Endometrial microvascular endothelial cells (primary cell): ENCODE measurements around the gene SLX9. TPM values are rescaled to one million over a fixed set of nuclear protein-coding genes. Genes with fewer than 3 reads are reported as not detected.
"Not testable (repeated sequence)": the region's sequence is repeated elsewhere in the genome, so short reads cannot be mapped to it uniquely, and the experiment has no call there.

Experiments
- in situ Hi-C: cut with HindIII; loops from 2 replicates; pipeline ENCODE4 v1.10.0; 2017; ENCODE audit warnings: low sequenced_read_pairs, low pct_unique_long_range_greater_than_20kb; ENCODE audit errors: inconsistent ontology term
- total RNA-seq: library from RNA; depleted of rRNA; stranded (reverse); fragments of >200 nt; gene quantifications from one replicate; pipeline ENCODE4 v1.2.3, GENCODE V29; 2015; ENCODE audit errors: inconsistent ontology term

The SLX9 gene
- total RNA-seq, 1 donor from 2014 or later = 33.3 TPM

GRCh38 chr21:44966135-44967081, 26.6 kb downstream of the SLX9 start:
- in situ Hi-C loops = no loop called here

GRCh38 chr21:44967082-44968047, 27.5 kb downstream of the SLX9 start:
- in situ Hi-C loops = no loop called here

DNA sequence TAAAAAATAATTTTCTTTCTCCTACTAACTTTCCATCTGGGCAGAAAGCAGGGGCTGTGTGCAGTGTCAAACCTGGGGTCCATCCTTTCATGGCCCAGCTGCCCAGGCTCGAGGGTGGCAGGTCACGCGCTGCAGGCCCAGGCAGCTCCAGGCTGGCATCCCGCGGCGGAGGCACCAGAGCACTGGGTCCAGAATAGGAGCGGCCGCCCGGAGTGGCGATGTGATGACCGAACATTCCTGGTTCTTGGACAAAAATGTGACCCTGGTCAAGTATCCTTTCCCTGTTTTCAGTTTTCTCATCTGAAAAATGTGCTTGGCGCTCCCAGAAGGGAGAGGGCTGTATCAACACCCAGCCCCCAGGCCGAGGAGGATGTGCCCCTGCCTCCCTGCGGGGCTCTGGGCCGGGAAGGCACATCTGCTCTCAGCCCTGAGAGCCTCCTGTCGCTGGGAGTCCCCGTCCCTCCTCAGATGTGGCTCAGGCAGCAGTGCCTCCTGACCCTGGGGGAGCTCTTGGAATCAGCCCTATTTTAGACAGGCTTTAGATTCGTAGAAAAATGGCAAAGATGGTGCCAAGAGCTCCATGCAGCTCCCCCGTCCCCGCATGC, 29.3 kb downstream of the SLX9 start:
- in situ Hi-C loops = no loop called here

DNA sequence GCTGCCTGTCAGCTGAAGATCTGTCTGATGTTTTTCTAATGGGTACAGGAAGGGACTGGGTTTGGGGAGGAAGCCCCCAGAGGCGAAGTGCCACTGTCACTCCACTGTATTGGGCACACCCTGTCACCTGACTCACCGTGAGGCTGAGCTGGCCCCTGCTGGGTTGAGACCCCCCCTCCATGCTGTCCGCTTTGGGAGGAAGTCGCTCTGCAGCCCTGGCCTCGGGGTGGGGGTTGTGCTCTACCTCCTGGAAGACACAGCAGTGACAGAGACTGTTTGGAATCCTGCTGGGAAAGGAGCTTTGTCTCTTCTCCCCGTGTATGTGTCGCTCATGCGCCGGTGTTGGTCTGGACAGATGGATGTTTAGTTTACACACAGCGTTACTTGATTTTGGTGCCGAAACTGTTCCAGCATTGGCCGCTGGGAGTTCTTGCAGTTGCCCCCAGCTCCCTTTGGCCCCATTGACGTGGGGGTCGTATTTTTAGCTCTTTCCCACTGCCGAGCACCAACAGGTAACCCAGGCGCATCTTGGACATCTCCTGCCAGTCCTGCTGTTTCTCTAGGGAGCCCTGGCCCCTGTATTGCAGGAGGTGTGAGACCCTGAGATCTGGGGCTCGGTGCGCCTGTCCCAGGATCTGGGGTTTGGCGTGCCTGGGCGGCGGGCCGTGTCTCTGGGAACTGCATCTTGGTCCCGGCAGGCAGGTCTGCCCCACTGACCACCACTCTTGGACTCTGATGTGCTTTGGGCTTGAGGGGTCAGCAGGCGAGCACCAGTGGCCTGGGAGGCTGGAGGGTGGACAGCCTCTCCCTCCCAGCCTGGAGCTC, 30.3 kb downstream of the SLX9 start:
- in situ Hi-C loops = no loop called here

DNA sequence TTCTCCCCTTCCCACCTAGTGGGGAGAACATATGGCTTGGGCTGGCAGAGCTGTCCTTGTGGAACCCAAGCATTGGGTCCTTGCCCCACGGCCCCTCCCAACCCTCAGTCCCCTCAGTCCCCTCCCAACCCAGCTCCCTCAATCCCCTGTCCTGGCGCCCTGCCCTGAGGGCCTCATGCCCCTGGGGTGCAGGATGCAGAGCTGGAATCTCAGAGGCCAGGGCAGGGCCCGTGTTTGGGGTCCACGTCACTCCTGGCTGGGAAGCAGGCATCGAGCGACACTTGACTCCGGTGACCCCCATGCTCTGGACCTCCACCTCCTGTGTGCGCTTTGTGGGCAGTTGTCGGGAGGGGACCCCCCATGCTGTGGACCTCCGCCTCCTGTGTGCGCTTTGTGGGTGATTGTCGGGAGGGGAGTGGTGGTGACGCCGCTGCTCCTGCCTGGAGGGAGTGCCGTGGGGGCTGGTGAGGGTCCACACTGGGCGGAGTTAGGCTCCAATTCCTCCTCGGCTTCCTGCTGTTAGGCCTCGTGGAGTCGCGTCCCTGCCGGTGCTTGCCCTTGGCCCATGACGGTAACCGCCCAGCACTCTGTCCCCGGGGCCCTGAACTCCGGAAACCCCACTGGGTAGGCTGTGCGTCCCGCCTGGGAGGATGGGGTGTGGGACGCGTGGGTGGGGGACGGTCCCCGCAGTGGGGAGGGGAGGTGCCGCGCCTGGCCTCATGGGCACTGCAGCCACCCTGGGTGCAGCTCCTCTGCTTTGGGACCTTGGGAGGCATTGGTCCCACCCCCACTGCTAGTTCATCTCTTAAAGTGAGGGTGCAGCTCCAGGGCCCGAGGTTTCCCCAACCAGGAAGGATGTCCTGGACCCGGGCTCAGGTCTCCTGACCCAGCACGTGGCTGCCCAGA, 31.2 kb downstream of the SLX9 start:
- in situ Hi-C loops = no loop called here

DNA sequence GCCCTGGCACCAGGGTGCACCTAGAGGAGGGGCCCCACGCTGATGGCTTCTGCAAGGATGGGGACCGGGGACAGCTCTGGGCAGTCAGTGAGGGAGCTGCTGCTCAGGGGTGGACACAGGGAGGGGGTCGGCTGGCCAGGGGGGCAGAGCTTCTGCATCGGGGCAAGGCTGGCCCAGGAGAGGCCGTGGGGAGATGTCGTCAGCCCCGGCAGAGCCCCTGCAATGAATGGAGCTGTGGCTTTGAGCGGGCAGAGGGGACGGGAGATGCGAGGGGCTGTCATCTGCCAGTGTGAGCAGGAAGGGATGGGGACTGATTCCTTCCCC, 31.8 kb downstream of the SLX9 start:
- in situ Hi-C loops = no loop called here

DNA sequence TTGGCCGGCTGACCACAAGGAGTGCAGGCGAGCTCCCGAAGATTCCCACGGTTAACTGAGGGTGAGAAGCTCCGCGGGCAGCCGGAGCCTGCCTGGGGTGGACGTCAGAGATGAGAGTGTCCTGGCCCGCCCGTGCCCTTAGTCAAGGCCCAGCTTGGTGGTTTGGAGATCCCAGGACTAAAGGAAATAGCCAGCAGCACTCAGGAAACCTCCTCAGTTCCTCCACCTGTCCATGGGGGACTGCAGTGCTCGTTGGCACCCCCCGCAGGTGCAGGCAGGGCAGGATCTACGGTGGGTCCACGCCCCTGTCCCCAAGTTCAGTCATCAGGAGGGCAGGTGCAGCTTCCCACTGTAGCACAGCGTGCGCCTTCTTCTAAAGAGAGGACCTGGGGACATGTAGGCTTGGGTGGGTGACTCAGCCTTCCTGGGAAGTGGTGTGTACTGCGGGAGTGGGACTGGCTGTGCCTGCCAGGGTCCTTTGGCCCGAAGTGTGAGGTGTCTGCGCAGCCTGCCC, 32.5 kb downstream of the SLX9 start:
- in situ Hi-C loops = no loop called here

DNA sequence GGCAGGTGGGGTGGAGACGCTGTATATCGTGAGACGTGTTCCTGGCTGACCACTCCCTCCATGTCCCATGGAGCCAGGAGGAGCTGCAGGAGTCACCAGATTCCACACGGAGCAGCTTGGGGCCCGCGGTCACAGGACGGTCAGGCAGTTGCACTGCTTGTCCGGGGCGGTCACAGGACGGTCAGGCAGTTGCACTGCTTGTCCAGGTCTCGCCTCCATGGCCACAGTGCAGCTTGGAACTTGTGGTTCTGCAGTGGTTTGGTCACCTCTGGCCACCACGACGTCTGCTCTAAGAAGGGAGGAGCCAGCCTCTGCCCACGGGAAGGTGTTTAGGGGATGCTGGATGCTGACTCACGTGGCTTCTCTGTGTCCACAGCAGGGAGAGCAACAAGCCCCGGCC, 33.0 kb downstream of the SLX9 start:
- in situ Hi-C loops = no loop called here

GRCh38 chr21:44973598-44973997, 33.8 kb downstream of the SLX9 start:
- in situ Hi-C loops = no loop called here

DNA sequence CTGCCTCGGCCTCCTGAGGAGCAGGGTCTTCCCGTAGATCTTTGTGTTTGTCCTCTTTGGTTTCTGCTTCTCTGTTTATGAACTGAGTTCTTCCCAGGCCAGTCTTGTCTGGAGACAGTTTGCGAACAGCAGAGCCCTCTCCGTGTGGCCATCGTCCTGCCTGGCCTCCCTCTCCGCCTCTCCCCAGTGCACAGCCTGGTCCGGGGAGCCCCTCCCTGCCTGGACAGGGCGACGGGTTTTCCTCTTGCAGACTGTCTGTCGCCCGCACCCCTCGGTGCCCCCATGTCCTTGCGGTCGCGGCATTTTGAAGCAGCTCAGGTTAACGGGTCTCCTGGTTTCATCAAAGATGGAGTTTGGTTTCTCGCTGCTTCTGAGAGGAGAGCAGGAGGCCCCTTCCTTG, 34.8 kb downstream of the SLX9 start:
- in situ Hi-C loops = no loop called here

DNA sequence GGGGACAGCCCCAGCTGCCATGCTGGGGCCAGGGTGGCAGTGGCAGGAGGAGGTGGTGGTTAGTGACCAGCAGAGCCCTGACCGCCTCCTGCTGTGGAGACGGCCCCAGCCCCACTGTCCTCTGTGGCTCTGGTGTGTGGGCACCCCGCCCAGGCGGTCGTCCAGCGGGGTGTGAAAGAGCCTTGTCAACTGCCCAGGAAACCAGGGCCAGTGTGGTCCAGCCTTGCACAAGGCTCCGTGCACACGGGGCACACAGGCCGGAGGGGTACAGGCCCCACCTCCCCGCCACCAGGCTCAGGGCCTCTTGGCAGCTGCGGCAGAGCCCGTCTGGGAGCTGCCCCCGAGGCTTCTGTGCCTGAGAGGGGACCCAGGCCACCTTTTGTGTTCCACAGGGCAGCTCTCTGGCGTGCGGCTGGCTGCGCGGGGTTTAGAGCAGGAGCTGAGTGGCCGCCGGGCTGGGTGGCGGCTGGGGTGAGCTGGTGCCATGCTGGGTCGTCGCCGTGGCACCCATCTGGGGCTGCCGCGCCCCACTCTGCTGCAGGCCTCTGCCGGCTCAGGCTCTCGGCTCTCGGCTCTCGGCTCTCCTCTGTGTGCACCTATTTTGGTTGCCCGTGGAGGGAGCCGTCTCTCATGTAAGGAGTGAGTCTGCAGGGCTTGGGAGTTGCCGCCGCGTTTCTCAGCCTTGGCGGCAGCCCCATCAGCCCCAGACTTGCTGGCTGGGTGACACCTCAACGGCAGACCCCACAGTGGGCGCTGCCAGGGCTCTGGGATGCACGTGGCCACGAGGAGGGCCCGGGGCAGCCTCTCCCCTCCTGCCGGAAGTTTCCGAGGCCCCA, 36.1 kb downstream of the SLX9 start:
- in situ Hi-C loops = no loop called here

GRCh38 chr21:44976556-44977393, 36.9 kb downstream of the SLX9 start:
- in situ Hi-C loops = not testable (repeated sequence)

GRCh38 chr21:44977616-44978340, 37.9 kb downstream of the SLX9 start:
- in situ Hi-C loops = no loop called here

DNA sequence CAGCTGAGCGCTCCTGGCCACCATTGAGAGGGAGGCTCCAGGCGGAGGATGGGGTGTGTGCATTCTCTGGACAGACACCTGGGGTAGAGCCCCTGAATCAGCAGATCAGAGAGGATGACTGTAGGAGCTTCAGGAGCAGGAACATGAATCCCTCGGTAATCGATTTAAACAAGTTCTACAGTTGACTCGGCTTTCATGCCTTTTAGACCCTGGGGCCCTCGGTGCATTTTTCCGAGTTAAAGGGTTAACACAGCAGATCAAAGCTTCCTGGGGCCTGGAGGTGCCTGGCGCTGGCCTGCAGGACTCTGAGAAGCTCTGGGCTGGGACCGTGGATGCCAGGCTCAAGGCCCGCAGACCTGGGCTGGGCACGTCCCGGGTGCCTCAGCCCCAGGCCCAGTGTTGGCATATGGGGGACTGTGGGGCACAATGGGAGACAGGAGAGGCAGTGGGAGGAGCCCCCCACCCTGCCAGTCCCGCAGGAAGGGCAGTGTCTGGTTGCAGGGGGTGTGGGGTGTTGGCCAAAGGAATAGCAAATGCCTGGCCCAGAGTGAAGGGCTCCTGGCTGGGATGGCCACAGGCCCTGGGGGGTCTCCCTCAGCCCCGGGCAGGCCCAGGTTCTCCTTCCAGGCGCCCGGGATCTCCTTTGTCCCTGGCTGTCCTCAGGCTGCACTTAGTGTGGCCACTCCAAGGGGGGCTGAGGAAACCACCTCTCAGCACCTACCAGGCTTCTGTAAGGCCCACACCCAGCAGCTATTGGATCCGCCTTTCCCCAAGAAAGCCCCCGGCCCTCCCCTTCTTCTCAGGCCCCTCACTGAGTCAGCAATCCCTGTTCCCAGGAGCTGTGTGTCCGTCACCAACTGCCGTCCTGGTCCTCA, 40.1 kb downstream of the SLX9 start:
- in situ Hi-C loops = no loop called here
